ENCODE results near the gene EIF3I.

GRCh38 chr1:32208469-32208868 lies 13.7 kb upstream of the EIF3I start:
- TF ChIP-seq POLR2AphosphoS5 (IDR thresholded peaks at IDR 0.05; ENCODE audit: low read depth, low read length) (no peak), POLR2A (IDR thresholded peaks at IDR 0.05; ENCODE audit: low read depth, low read length) (no peak), TAF1 (IDR thresholded peaks at IDR 0.05; ENCODE audit: borderline replicate concordance, low read depth, low read length) (no peak)

All from GM12892 (cell line).